Endothelial cell (in vitro differentiated cells): ENCODE data around the gene INTS11. TPM values are rescaled to one million over a fixed set of nuclear protein-coding genes. Genes with fewer than 3 reads are reported as not detected.

Experiments
- DNase-seq: peaks from one replicate; pipeline ENCODE4 v3.0.0; 2021; ENCODE audit warnings: low spot score
- H3K27ac Mint-ChIP-seq: one replicate; pipeline ENCODE4 v1.8.0; 2021; ENCODE audit warnings: mixed read lengths, inconsistent platforms; ENCODE audit not compliant: unreplicated experiment
- H3K27me3 Mint-ChIP-seq: one replicate; pipeline ENCODE4 v1.8.0; 2021; ENCODE audit warnings: mild to moderate bottlenecking, moderate library complexity, mixed read lengths, inconsistent platforms; ENCODE audit not compliant: unreplicated experiment
- H3K36me3 Mint-ChIP-seq: one replicate; pipeline ENCODE4 v1.8.0; 2021; ENCODE audit warnings: mild to moderate bottlenecking, low read depth, mixed read lengths, inconsistent platforms; ENCODE audit not compliant: unreplicated experiment
- H3K4me1 Mint-ChIP-seq: one replicate; pipeline ENCODE4 v1.8.0; 2021; ENCODE audit warnings: mild to moderate bottlenecking, mixed read lengths, inconsistent platforms; ENCODE audit not compliant: unreplicated experiment
- H3K4me3 Mint-ChIP-seq: one replicate; pipeline ENCODE4 v1.8.0; 2021; ENCODE audit warnings: mild to moderate bottlenecking, mixed read lengths, inconsistent platforms; ENCODE audit not compliant: unreplicated experiment
- H3K9me3 Mint-ChIP-seq: one replicate; pipeline ENCODE4 v1.8.0; 2021; ENCODE audit warnings: mixed read lengths, inconsistent platforms; ENCODE audit not compliant: unreplicated experiment
- CTCF ChIP-seq: fragments of 200-600 bp; sonication (generic); IDR thresholded peaks from one replicate; pipeline ENCODE4 v1.5.0; 2021; ENCODE audit warnings: antibody characterized with exemption; ENCODE audit not compliant: unreplicated experiment
- long read RNA-seq: library from polyadenylated mRNA; unstranded; transcript quantifications from one replicate; pipeline ENCODE4 v2.0.0, GENCODE V29; 2020; ENCODE audit not compliant: unreplicated experiment
- total RNA-seq: library from RNA; stranded (reverse); fragmentation: NEBNext Ultra II Directional; extraction: Animal tissue kit (Norgen Biotek cat#: 25700); gene quantifications from one replicate; pipeline ENCODE4 v1.2.1, GENCODE V29; 2021; ENCODE audit not compliant: unreplicated experiment

Gene INTS11
- 104 TPM for total RNA-seq
- long read RNA-seq, transcript INTS11-208 (17 exons, 2,148 nt), result major isoform, 62 of 85 reads
- long read RNA-seq, partial matches to known transcripts, result 3 of 85 reads
- long read RNA-seq, other reads (novel, unspliced or antisense), result 17 of 85 reads

DNA sequence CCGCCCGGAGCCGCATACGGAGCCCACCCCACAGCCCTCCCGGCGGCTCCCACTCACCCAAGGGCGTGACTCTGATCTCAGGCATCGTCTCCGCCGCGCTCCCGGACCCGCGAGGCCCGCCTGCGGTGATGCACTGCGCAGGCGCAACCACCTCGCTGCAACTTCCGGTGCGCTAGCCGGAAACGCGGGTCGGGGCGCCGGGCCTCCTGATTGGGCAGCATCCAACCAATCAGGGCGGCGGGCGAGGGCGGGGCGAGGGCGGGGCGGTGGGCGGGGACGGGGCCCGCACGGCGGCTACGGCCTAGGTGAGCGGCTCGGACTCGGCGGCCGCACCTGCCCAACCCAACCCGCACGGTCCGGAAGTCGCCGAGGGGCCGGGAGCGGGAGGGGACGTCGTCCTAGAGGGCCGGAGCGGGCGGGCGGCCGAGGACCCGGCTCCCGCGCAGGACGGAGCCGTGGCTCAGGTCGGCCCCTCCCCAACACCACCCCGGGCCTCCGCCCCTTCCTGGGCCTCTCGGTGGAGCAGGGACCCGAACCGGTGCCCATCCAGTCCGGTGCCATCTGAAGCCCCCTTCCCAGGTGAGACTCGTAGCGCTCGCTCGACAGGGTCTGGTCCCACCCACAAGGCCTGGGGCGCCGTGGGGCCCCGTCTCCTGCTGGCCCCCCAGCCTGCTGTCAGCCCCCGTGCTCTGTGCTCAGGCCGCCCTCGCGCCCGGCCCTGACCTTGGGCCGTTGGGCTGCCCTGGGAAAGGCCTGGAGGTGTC is at the start of gene INTS11, which contains the start of gene CPTP:
Gene INTS11, minus strand, starts transcription at position 137 of the 764 bp plus-strand sequence. Its CDS starts 52 bp downstream, at position 85.
Gene CPTP, plus strand, starts transcription at position 279 of the 764 bp plus-strand sequence. CDS start 2,109 bp downstream, outside the sequence.
- peak within 1 kb of the TSS; percentile 94 for H3K4me3 Mint-ChIP-seq
- peak within 1 kb of the TSS; percentile 72 for H3K27ac Mint-ChIP-seq
- no peaks in the 10 kb centered on the region for H3K9me3 Mint-ChIP-seq
- peaks cover 10% of the 10 kb centered on the region for H3K36me3 Mint-ChIP-seq
- peak; percentile 95 for DNase-seq
- H3K27me3 Mint-ChIP-seq, result peaks cover 17% of the 10 kb centered on the region
- H3K4me1 Mint-ChIP-seq, result peaks cover 16% of the 10 kb centered on the region
- TF ChIP-seq CTCF, result no peak

- no peak for DNase-seq
- Mint-ChIP-seq H3K9me3 (no peaks in the 10 kb centered on the region), H3K4me3 (peak overlapping the region; percentile 89), H3K27me3 (peaks cover 5% of the 10 kb centered on the region), H3K4me1 (peaks cover 4% of the 10 kb centered on the region), H3K36me3 (peaks cover 4% of the 10 kb centered on the region), H3K27ac (peak overlapping the region; percentile 18)
- no peak for TF ChIP-seq CTCF
These were observed 49.5 kb upstream of the INTS11 start for GRCh38 chr1:1373815-1374588.

DNA sequence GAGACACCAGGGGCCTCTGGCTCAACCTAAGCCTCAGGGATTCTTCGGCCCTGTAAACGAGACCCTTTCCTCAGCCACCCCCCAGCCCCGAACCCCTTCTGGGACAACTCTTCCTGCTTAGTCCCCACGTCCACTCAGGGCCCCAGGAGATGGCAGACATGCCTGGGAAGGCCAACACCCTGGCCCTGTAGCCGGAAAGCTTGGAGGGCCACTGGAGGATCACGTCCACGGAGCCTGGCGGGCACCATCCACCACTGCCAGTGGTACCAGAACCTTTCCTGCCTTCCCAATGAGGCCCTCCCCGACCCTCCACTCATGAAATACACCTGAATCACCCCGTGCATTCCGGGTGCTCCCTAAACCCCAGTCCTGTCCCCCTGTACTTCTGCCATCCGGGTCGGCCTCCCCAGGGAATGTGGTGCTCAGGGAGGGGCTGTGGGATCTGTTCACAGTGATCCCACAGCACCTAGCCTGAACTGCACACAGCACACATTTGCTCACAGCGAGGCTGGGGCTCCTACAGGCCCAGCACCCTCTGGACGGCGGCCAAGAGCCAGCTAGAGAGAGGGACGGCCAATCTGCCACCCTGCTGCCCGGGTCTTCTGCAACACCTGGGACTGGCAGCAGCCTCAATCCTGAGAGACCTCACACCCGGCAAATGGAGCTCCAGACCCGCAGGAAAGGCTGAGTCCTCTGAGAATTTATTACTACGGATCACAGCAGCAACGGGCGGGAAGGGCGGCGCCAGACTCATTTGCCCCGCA is 48.8 kb upstream of the INTS11 start:
- H3K36me3 Mint-ChIP-seq, result peaks cover 4% of the 10 kb centered on the region
- no peak for DNase-seq
- H3K9me3 Mint-ChIP-seq, result no peaks in the 10 kb centered on the region
- TF ChIP-seq CTCF, result no peak
- peak overlapping the region; percentile 36 for H3K27ac Mint-ChIP-seq
- H3K4me1 Mint-ChIP-seq, result peaks cover 4% of the 10 kb centered on the region
- peak overlapping the region; percentile 56 for H3K4me3 Mint-ChIP-seq
- H3K27me3 Mint-ChIP-seq, result peaks cover 5% of the 10 kb centered on the region

GRCh38 chr1:1371746-1372711 is 47.6 kb upstream of the INTS11 start:
- H3K27me3 Mint-ChIP-seq, result peaks cover 5% of the 10 kb centered on the region
- H3K36me3 Mint-ChIP-seq, result peaks cover 4% of the 10 kb centered on the region
- no peak overlapping the region for H3K27ac Mint-ChIP-seq
- peak; percentile 89 for DNase-seq
- peak; percentile 89 for TF ChIP-seq CTCF
- H3K4me1 Mint-ChIP-seq, result peaks cover 4% of the 10 kb centered on the region
- H3K9me3 Mint-ChIP-seq, result no peaks in the 10 kb centered on the region
- no peak overlapping the region for H3K4me3 Mint-ChIP-seq
